Sigmoid colon (tissue), 3 donors: ENCODE measurements around the gene FNDC3A.

Experiments used
- POLR2A ChIP-seq, 2 donors: fragments of 450-650 bp; IDR thresholded peaks; one replicate each; pipeline ENCODE4 v1.6.1; 2016; ENCODE audit warnings: antibody characterized with exemption in 2 of 2, mild to moderate bottlenecking in 2 of 2, moderate library complexity in 2 of 2
- TF ChIP-seq, protein P1 (sequence below), 4 experiments: fragments of 450-650 bp in 3 of 4; fragments of 200-600 bp in 1 of 4; IDR thresholded peaks; one replicate each; pipeline ENCODE4 v1.5.1; 2016 to 2019; ENCODE audit warnings: antibody characterized with exemption in 4 of 4, mild to moderate bottlenecking in 3 of 4, moderate library complexity in 2 of 4

DNA sequence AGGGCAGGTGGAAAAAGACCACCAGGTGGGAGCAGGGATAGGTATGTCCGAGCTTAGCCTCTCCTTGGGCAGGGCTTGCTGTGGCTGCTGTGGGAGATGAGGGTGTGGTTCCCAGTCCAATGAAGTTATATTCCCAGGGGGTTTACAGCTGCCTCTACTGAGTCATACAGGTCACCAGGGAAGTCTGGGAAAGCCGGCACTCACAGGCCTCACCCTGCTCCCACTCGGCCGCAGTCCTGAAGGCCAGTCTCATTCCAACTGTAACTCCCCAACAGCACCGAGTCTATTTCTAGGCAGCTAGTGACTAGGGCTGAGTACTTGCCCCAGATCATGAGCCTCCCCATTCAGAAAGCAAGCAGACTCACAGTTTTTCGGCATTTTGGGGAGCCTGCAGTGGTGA, 77.1 kb downstream of the FNDC3A start:
- TF ChIP-seq, protein P1, sequence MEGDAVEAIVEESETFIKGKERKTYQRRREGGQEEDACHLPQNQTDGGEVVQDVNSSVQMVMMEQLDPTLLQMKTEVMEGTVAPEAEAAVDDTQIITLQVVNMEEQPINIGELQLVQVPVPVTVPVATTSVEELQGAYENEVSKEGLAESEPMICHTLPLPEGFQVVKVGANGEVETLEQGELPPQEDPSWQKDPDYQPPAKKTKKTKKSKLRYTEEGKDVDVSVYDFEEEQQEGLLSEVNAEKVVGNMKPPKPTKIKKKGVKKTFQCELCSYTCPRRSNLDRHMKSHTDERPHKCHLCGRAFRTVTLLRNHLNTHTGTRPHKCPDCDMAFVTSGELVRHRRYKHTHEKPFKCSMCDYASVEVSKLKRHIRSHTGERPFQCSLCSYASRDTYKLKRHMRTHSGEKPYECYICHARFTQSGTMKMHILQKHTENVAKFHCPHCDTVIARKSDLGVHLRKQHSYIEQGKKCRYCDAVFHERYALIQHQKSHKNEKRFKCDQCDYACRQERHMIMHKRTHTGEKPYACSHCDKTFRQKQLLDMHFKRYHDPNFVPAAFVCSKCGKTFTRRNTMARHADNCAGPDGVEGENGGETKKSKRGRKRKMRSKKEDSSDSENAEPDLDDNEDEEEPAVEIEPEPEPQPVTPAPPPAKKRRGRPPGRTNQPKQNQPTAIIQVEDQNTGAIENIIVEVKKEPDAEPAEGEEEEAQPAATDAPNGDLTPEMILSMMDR (IDR thresholded peaks at IDR 0.05), result no peak
- no peak for TF ChIP-seq POLR2A (IDR thresholded peaks at IDR 0.05)
